NT2/D1 (cell line): ENCODE data around the gene RHCG.

Experiments used
- SUZ12 ChIP-seq: IDR thresholded peaks from 2 replicates; pipeline ENCODE4 v1.6.1; 2011; ENCODE audit not compliant: insufficient read length, insufficient read depth; ENCODE audit errors: extremely low read depth
- YY1 ChIP-seq: IDR thresholded peaks from 2 replicates; pipeline ENCODE4 v1.6.1; 2011; ENCODE audit not compliant: insufficient read length, insufficient read depth

- TF ChIP-seq YY1 (no peak), SUZ12 (no peak)
These were observed 691 bp downstream of the RHCG start for GRCh38 chr15:89495638-89496145.
